Measurements from ENCODE around the gene PCBP1. TPM values are rescaled to one million over a fixed set of nuclear protein-coding genes. Genes with fewer than 3 reads are reported as not detected.
"Not testable (repeated sequence)": the region's sequence is repeated elsewhere in the genome, so short reads cannot be mapped to it uniquely, and the experiment has no call there.

The PCBP1 gene
- total and polyA plus RNA-seq, 4 donors, result 134 to 453 (median 297) TPM

DNA sequence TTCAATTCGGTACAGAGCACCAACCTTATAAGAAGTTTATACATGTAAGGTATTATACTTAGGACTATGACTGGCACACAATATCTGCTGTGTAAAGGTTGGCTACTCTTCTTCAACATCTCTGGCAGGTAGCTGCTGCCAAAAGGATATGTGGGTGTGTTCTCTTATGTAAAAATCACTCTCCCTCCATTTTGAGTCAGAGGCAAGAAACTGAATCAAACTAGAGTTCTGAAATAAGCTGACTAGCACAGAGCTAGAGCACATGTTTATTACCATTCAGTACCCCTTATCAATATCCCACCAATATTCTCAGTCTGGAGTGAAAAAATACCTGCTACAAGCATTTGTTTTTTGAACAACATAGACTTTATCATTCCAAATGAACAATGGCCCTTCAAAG lies 38.0 kb upstream of the PCBP1 start:
- H3K4me3 ChIP-seq, result no peak overlapping the region
- WGBS, 2 donors, result 96 to 100% methylated on average over 1 of the region's 1 CpG
- no peak overlapping the region for H3K9ac ChIP-seq (ENCODE audit: insufficient read depth in 1 of 2, low read length in 2 of 2)
- no peak overlapping the region for H3K27ac ChIP-seq (ENCODE audit: low read depth in 1 of 2, low read length in 1 of 2)
- peaks cover 0 to 7% (median 0%) of the 10 kb centered on the region in 5 donors for H3K4me1 ChIP-seq (ENCODE audit: control insufficient read depth in 5 of 5, insufficient read depth in 5 of 5, low read length in 5 of 5)
- TF ChIP-seq, protein P1, sequence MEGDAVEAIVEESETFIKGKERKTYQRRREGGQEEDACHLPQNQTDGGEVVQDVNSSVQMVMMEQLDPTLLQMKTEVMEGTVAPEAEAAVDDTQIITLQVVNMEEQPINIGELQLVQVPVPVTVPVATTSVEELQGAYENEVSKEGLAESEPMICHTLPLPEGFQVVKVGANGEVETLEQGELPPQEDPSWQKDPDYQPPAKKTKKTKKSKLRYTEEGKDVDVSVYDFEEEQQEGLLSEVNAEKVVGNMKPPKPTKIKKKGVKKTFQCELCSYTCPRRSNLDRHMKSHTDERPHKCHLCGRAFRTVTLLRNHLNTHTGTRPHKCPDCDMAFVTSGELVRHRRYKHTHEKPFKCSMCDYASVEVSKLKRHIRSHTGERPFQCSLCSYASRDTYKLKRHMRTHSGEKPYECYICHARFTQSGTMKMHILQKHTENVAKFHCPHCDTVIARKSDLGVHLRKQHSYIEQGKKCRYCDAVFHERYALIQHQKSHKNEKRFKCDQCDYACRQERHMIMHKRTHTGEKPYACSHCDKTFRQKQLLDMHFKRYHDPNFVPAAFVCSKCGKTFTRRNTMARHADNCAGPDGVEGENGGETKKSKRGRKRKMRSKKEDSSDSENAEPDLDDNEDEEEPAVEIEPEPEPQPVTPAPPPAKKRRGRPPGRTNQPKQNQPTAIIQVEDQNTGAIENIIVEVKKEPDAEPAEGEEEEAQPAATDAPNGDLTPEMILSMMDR (IDR thresholded peaks at IDR 0.05; ENCODE audit: control extremely low read depth, extremely low read depth), result no peak
- no peaks in the 10 kb centered on the region for H3K27me3 ChIP-seq (ENCODE audit: control insufficient read depth in 3 of 3, insufficient read depth in 3 of 3, low read length in 2 of 3)
- no peaks in the 10 kb centered on the region for H3K9me3 ChIP-seq (ENCODE audit: control insufficient read depth in 4 of 4, insufficient read depth in 3 of 4, low read length in 3 of 4)
- no peak for DNase-seq
- peaks cover 15 to 41% (median 21%) of the 10 kb centered on the region in 4 donors for H3K36me3 ChIP-seq (ENCODE audit: control insufficient read depth in 4 of 4, insufficient read depth in 4 of 4, low read length in 4 of 4)
- ATAC-seq (ENCODE audit: insufficient read depth, low FRiP score), result no peak

DNA sequence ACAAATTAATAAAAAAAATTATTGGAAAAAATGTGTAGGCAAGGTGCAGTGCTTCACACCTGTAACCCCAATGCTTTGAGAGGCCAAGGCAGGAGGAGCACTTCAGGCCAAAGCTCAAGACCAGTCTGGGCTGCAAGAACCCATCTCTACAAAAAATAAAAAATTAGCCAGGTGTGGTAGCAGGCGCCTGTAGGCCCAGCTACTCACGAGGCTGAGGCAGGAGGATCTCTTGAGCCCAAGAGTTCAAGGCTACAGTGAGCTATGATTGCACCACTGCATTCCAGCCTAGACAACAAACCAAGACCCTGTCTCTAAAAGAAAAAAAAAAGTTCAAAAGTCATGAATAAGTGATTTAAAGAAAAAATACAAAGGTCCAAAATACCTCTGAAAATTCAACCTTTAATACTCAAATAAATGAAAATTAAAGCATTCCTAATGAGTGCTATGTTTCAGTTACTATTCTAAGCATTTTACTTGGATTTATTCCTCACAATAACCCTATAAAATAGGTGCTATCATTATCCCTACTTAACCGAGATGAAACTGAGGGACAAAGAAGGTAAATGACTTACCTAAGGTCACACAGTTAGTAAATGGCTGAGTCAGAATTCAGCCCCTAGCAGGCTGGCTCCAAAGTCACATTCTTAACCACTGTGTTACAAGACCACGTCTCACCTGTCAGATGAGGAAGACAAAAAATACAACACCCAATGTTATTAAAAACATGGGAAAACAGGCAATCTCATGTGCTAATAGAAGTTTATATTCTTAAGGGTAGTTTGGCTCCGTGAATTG lies 36.4 kb upstream of the PCBP1 start:
- H3K36me3 ChIP-seq (ENCODE audit: control insufficient read depth in 4 of 4, insufficient read depth in 4 of 4, low read length in 4 of 4), result peaks cover 22 to 49% (median 25%) of the 10 kb centered on the region in 4 donors

DNA sequence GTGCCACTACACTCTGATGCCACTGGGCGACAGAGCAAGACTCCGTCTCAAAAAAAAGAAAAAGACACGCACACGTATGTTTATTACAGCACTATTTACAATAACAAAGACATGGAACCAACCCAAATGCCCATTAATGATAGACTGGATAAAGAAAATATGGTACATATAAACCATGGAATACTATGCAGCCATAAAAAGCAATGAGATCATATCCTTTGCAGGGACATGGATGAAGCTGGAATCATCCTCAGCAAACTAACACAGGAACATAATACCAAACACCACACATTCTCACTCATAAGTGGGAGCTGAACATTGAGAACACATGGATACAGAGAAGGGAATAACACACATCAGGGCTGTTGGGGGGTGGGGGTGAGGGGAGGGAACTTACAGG lies 32.0 kb upstream of the PCBP1 start:
- peaks cover 20 to 43% (median 30%) of the 10 kb centered on the region in 4 donors for H3K36me3 ChIP-seq (ENCODE audit: control insufficient read depth in 4 of 4, insufficient read depth in 4 of 4, low read length in 4 of 4)
- WGBS, 2 donors, result 80 to 97% methylated on average over 4 of the region's 4 CpGs
- not testable (repeated sequence) for ATAC-seq (ENCODE audit: insufficient read depth, low FRiP score)

More for the DNA sequence above, 36.4 kb upstream of the PCBP1 start:
- TF ChIP-seq, protein P1 (IDR thresholded peaks at IDR 0.05; ENCODE audit: control extremely low read depth, extremely low read depth), result no peak
- H3K27me3 ChIP-seq (ENCODE audit: control insufficient read depth in 3 of 3, insufficient read depth in 3 of 3, low read length in 2 of 3), result no peaks in the 10 kb centered on the region
- peaks cover 0 to 7% (median 0%) of the 10 kb centered on the region in 5 donors for H3K4me1 ChIP-seq (ENCODE audit: control insufficient read depth in 5 of 5, insufficient read depth in 5 of 5, low read length in 5 of 5)
- ATAC-seq (ENCODE audit: insufficient read depth, low FRiP score), result no peak
- DNase-seq, result no peak
- WGBS, 2 donors, result 86 to 91% methylated on average over 5 of the region's 5 CpGs
- H3K4me3 ChIP-seq, result no peak overlapping the region
- no peak overlapping the region for H3K9ac ChIP-seq (ENCODE audit: insufficient read depth in 1 of 2, low read length in 2 of 2)
- H3K27ac ChIP-seq (ENCODE audit: low read depth in 1 of 2, low read length in 1 of 2), result no peak overlapping the region
- no peaks in the 10 kb centered on the region for H3K9me3 ChIP-seq (ENCODE audit: control insufficient read depth in 4 of 4, insufficient read depth in 3 of 4, low read length in 3 of 4)

DNA sequence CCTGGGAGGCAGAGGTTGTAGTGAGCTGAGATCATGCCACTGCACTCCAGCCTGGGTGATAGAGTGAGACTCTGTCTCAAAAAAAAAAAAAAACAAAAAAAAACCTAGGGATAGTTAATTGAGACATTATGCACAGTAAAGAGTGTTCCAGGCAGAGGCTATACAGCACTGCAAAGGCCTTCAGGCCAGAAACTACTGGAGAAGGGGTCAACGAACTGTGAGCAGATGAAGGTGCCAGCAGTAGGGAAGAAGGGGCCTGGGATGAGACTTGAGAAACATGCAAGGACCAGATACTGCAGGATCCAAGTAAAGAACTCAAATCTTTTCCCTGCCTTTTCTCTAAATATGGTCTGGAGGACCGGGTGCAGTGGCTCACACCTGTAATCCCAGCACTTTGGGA lies 26.0 kb upstream of the PCBP1 start:
- H3K9ac ChIP-seq (ENCODE audit: insufficient read depth in 1 of 2, low read length in 2 of 2), result no peak overlapping the region
- H3K36me3 ChIP-seq (ENCODE audit: control insufficient read depth in 4 of 4, insufficient read depth in 4 of 4, low read length in 4 of 4), result peaks cover 9 to 33% (median 24%) of the 10 kb centered on the region in 4 donors
- no peak overlapping the region for H3K4me3 ChIP-seq
- DNase-seq, result no peak
- H3K4me1 ChIP-seq (ENCODE audit: control insufficient read depth in 5 of 5, insufficient read depth in 5 of 5, low read length in 5 of 5), result no peaks in the 10 kb centered on the region
- no peaks in the 10 kb centered on the region for H3K27me3 ChIP-seq (ENCODE audit: control insufficient read depth in 3 of 3, insufficient read depth in 3 of 3, low read length in 2 of 3)
- 98% methylated on average over 2 of the region's 2 CpGs for WGBS, 2 donors
- H3K27ac ChIP-seq (ENCODE audit: low read depth in 1 of 2, low read length in 1 of 2), result no peak overlapping the region
- no peaks in the 10 kb centered on the region for H3K9me3 ChIP-seq (ENCODE audit: control insufficient read depth in 4 of 4, insufficient read depth in 3 of 4, low read length in 3 of 4)
- no peak for ATAC-seq (ENCODE audit: insufficient read depth, low FRiP score)
- TF ChIP-seq, protein P1 (IDR thresholded peaks at IDR 0.05; ENCODE audit: control extremely low read depth, extremely low read depth), result no peak

More for the DNA sequence above, 32.0 kb upstream of the PCBP1 start:
- H3K4me1 ChIP-seq (ENCODE audit: control insufficient read depth in 5 of 5, insufficient read depth in 5 of 5, low read length in 5 of 5); H3K27ac ChIP-seq (ENCODE audit: low read depth in 1 of 2, low read length in 1 of 2); H3K9me3 ChIP-seq (ENCODE audit: control insufficient read depth in 4 of 4, insufficient read depth in 3 of 4, low read length in 3 of 4); H3K27me3 ChIP-seq (ENCODE audit: control insufficient read depth in 3 of 3, insufficient read depth in 3 of 3, low read length in 2 of 3); H3K9ac ChIP-seq (ENCODE audit: insufficient read depth in 1 of 2, low read length in 2 of 2); H3K4me3 ChIP-seq; DNase-seq: not testable (repeated sequence)
